DMS114 treated with DMSO at 0.1 percent for 48 hours (cell line): Measurements from ENCODE around the gene DCAF8L1.
"Not testable (repeated sequence)": the region's sequence is repeated elsewhere in the genome, so short reads cannot be mapped to it uniquely, and the experiment has no call there.

Source experiments
- DNase-seq: peaks from one replicate; lab custom pipeline; 2025; ENCODE audit not compliant: unreplicated experiment; lab: John Stamatoyannopoulos, UW

Gene DCAF8L1

DNA sequence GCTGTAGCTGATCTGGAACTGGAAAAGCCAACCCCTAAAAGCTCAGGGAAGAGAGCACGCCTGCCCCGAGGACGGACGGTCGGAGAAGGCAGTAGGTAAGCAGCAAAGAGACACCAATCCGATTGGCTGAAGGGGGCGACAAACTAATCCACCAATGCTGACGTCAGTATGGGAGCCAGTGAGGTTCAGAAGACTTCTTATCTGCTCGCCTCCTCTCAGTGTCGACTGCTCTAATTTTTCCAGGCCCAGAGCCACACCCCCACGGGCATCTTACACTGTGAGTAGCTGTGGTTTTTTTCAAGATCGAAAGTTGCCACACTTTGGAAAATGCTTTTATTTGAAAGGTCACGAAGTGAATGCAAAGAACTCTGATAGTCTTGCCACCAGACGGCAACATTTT, at the start of gene DCAF8L1:
DCAF8L1 (minus strand) TSS at position 101 of the 400 bp plus-strand sequence. CDS start 115 bp downstream, outside the sequence.
- DNase-seq = no peak

DNA sequence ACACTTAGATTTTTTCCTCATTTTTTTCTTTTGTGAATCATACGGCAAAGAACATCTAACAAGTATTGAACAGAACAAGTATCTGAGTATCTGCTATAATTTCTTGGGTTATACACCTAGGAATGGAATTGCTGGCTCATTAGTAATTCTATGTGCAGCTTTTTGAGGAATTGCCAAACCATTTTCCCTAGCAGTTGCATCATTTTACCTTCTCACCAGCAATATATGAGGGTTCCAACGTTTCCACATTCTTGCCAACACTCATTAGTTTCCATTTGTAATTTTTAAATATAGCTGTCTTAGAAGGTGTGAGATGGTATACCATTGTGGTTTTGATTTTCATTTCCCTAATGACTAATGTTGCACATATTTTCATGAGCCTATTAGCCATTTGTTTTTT, 41.1 kb upstream of the DCAF8L1 start:
- no peak for DNase-seq

DNA sequence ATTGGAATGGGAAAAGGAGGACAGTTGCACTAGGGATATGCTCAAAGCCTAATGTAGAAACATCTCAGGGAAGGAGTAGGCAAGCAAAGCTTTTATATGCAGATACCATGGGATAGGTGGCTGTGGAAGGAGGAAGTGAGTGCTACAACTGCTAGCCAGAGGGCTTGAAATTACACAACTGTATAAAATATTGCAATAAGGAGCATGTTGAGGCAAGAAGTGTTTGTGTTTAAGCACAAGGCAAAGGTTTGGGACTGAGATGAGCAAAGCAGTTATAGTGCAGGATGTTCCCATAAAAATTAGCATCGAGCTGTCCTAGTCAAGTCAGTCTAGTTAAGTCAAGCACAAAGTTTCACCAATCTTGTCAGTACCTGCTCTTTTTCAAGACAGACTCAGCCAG, 35.6 kb upstream of the DCAF8L1 start:
- no peak for DNase-seq

DNA sequence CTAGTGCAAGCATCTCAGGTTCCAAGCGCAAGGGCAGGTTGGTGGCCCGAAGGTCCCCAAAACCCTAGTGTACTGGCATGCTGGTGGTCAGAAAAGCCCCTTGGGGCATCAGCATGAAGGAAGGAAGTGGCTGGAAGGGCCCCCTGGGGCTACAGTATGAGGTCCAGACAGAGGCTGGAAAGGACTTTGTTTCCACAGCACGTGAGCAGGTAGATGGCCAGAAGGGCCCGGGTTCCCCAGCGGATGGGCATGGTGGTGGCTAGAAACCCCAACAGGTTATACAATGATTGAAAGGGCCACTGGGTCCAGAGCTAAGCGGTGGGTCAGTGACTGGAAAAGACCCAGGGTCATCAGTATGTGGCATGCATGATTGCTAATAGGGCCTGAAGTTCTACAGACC, 34.7 kb upstream of the DCAF8L1 start:
- no peak for DNase-seq

DNA sequence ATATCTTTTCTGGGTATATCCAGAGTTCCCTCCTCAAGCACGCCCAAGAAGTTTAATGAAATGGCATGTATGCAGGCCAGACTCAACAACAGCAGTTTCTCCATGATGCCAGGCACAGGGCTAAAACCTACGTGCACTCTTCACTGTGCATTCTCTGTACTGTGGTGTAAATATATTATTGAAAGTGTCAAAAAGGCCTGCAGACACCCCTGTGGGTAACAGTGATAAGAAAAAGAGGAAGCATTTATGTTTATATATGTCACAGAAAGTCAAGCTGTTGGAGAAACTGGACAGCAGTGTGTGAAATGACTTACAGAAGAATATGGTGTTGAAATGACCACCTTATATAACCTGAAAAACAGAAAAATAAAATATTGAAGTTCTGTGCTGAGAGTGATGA, 29.6 kb upstream of the DCAF8L1 start:
- no peak for DNase-seq

DNA sequence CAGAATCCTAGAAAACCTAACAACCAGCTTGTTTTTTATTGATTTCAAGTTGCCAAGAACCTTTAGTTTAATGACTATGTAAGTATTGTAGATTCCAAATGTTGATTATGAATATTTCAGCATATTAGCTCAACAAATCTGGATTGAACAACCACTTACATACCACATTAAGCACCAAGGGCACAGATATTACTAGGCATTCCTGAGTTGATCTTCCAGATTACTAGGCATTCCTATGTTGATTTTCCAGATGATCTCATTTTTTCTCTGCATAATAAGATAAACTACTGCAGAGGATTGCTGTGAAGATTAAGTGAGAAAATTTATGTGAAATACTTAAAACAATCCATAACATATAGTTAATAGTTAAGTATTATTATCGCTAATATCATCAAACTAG, 17.4 kb upstream of the DCAF8L1 start:
- no peak for DNase-seq

DNA sequence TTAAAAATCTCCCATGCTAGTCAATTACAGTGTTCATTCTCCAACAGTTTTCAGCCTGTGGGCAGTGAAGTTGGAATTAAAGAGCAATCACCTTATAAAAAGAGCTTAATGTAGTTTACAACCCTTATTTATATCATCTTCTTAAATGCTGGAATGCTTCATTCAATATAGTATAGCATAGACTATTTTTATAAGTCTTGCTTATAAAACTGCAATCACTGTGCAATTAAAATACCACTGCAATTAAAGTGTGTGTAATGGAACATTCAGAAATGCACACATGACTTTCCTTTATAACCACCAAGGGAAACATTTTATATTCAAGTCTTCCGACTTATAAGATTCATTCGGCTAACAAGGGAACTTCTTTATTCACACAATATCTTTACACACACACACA, 16.4 kb upstream of the DCAF8L1 start:
- no peak for DNase-seq

DNA sequence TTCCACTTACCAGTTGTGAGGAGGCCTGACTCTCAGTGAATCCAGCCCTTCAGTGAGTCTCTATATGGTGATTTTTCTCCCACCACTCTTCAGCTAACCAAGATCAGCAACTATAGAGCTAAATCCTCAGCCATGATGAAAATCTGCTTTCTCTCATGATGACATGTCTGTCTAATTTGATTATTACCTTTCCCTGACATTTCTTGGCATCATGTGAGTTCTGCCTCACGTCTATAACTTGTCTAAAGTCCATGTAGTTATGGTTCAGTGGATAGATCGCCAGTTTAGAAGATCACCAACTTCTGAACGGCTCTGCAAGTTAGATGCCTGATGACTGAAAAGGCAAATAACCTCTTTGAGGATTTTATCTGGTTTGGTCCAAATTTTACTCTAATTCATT, 14.9 kb upstream of the DCAF8L1 start:
- no peak for DNase-seq

DNA sequence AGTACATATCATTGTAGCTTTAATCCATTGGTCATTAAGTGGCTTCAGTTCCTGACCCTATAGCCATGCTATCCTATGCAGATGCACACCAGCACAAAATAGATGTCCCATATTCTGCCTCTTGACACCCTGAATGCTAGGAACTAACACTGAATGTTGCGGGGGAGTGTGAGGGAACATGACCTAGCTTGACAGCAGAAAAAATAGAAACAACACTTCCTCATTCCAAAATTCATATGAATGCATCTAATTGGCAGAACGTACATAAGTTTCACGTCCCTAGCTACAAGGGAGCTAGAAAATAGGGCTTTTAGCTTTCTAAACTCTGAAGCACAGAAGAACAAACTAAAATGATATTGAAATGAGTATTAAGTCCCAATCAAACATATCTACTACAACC, 14.4 kb upstream of the DCAF8L1 start:
- no peak for DNase-seq

DNA sequence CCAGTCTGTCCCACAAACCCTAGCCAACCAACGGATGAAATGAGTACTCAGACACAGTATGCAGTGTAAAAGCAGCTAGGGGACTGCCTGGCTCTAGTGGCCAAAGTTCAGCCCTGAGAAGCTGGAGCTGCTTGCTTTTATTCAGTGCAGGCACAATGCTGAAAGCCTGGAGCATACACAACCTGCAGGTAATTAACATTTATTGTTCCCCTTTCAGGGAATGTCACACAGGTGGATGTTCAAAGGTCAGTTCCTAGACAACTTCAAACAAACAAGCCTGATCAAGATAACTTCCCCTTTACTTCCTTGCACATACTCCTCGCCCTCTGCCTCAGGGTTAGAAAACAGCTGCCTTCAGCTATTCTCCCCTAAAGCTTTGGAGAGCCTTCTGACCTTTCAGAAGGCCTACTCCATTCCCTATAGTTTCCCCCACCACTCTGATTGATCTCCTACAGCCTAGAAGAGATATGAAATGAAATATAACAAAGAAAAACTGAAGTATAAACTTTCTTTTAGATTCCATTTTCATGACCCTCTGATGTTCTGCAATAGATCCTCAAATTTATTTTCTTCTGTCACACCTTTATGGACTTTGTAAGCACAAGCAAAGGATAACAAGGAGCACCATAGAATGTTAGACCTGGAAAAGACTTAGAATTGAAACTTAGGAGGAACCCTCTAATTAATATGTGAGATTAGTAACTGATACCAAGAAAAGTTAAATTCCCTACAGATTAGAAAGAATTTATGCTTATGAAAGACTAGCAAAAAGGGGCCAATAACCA, 6.8 kb upstream of the DCAF8L1 start:
- no peak for DNase-seq

DNA sequence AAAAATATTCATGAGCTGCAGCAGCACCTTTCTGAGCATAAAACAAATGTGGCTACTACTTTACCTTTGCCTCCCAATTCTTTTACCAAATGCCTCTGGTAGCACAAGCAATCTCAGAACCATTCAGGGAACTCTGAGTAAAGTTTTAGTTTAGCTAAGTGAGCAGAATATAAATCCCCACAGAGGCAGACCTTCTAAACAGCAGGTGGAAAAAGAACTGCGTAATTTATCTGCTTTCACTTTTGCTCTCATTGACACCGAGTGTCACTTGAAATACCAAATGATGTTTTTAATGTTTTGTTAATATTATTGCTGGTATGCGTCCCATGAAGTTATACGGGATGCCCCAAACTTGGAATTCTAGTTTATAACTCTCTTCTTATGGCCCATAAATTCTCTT, 4.3 kb downstream of the DCAF8L1 start:
- not testable (repeated sequence) for DNase-seq

DNA sequence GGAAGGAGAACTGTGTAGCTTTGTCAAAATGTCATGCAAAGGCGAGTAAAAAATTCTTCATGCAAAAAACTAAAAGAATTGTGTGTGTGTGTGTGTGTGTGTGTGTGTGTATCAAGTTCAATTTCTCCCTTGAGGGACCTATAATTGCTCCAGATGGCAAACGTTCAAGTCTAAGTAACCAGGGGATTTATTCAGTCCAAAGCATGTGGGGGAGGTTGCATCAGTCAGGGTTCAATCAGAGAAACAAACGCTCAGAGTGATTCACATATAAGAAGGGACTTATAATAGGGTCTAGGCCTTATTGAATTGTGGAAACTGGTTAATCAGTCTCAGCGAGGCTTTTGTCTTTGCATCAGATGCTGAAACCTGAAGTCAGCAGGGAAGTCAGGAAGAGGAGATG, 5.0 kb downstream of the DCAF8L1 start:
- DNase-seq = no peak

DNA sequence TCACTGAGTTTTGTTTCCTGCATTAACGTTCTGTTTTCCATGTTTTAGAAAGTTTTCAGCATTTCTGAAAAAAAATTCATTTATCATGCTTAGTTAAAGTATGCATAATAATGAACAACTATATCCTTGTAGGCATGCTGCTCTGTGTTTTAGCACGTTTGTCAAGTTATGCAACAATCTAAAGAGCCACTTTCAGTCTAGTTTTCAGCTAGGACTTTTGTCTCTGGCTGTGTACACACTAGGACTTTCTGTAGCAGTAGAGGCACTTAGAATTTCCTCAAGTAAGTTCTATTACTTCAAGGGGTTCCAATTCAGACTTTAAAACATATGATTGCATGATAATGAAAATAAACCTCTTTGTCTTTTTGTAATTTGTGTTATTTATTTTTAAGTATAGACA, 12.4 kb downstream of the DCAF8L1 start:
- DNase-seq = no peak

DNA sequence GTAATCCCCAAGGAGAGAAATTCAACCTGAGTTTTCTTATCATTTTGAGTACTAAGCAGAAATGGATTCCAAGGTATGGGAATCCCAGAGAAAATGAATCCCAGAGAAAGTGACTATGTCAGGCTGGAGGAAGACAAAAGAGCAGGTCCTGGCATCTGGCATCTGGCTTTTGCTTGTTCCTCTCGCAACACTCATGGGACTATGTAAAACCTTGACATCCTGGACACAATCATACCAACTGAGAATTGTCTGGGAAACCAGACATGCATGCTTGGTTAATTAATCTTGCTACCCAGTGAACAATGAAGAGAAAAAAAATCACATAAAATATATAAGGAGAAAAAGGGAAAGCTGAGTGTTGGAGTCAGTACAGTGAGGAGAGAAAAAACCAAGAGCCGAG, 12.9 kb downstream of the DCAF8L1 start:
- DNase-seq = no peak

DNA sequence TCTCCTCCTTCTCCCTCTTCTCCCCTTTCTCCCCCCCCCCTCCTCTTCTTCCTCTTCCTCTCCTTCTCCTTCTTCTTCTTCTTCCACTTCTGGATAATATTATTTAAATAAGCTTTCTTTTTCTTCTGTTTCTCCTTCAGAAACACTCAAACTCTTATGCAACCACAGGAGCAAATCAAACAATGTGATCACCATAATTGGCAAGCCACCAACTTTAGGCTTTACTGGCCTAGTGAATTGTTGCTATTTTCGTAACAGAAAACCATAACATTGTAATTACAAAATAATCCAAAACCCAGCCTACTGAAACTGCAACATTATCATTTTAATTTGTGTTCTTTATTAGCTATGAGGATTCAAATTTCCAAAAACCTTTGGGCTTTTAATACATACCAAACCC, 14.3 kb downstream of the DCAF8L1 start:
- no peak for DNase-seq

DNA sequence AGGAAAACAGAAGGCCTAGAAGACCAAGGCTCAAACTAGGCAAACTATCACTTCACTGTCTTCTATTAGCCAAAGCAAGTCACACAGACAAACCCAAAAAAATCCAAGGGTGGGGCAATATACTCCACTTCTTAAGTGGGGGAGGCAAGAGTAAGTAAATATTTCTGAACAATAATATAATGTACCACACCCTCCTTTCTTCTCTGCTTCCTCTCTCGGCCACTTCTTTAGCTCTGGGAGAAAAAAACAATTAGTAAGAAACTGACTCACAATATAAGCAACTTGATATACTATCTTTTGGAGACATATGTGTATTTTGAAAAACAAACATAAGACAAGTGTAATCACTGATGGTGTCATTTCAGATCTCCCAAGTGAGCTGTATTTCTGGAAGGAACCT, 14.8 kb downstream of the DCAF8L1 start:
- no peak for DNase-seq

DNA sequence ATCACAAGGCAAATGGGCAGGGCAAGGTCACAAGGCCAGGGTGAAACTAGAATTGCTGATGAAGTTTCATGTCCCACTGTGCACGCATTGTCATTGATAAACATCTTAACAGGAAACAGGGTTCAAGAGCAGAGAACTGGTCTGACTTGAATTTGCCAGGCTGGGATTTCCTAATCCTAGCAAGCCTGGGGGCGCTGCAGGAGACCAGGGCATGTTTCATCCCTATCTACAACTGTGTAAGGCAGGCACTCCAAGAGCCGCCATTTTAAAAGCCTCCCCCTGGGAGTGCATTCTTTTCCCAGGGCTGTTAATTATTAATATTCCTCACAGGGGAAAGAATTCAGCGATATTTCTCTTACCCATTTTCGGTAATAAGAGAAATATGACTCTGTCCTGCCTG, 15.9 kb downstream of the DCAF8L1 start:
- not testable (repeated sequence) for DNase-seq

DNA sequence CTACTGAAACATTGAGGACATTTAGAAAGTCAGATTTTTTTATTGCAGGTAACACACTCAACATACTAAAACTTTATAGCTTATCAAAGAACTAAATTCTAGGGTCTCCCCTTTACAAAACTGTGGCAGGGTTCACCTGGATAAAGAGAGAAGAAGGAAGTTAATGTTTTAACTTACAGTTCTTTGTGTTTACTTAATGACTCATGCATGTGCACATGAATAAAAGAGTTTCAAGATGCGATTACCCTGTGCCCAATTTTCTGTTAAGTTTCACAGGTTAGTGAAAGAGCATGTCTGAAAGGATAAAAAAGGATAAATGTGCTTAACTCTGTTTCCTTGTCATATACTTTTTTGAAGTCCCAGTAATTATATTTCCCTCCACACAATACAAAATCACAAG, 16.8 kb downstream of the DCAF8L1 start:
- no peak for DNase-seq

DNA sequence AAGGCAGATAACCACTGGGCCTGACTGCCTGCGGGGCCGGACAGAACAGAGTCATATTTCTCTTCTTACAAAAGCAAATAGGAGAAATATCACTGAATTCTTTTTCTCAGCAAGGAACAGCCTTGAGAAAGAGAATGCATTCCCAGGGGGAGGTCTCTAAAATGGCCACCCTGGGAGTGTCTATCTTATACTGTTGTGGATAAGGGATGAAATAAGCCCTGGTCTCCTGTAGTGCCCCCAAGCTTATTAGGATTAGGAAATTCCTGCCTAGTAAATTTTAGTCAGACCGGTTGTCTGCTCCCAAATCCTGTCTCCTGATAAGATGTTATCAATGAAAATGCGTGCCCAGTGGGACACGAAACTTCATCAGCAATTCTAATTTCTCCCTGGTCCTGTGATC, 20.8 kb downstream of the DCAF8L1 start:
- not testable (repeated sequence) for DNase-seq

DNA sequence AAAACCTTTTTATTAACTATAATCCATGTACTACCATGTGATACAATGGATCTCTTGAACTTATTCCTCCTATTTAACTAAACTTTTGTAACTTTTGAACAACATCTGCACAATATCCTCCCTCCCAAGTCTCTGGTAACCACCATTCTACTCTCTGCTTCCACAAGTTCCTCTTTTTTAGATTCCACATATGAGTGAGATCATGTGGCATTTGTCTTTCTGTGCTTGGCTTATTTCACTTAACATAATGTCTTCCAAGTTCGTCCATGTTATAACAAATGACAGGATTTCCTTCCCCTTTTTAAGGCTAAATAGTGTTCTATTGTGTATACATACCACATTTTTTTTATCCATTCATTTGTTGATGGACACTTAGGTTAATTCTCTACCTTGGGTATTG, 28.1 kb downstream of the DCAF8L1 start:
- no peak for DNase-seq

DNA sequence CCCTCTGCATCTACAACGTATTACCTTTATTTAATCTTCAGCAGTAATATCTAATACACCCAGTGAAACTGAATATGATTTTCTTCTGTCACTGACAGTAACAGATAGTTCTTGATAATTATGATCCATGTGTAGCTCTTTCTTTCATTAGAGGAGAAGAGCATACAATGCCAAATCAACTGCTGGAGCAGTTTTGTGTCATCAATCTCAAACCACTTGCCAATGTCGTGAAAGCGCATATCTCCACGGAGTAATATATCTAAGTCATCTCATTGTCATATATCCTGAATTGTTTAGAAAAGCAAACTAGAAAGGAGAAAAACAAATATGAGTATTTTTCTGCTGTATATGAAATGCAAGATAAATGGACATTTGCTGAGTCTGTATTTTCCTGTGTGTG, 47.9 kb downstream of the DCAF8L1 start:
- DNase-seq = no peak
